Measurements from ENCODE around the gene NFE2L2.

DNA sequence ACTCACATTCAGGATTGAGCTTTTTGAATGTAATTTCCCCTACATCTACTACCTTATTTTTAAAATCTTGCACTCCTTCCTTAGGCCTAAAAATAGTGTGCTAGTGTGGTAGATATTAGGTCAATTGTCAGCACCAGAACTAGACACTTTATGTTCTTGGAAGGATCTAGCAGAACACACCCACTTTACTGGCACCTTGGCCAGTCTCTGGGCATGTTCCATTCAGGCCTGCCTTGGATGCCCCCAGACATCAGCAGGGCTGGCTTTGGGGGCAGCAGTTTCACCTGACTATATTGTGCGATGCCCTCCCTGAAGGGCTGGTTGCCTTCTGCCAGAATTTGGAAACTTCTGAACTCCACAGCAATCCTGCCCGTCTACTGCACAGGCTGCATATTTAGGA lies 15.3 kb upstream of the NFE2L2 start:
- no peak for TF ChIP-seq CTCF (IDR thresholded peaks at IDR 0.05)
- no peak for TF ChIP-seq POLR2A (IDR thresholded peaks at IDR 0.05)
- no peak for TF ChIP-seq EP300 (IDR thresholded peaks at IDR 0.05)

Data from sigmoid colon (tissue), 4 donors.